ENCODE data around the gene TTC16. TPM values are rescaled to one million over a fixed set of nuclear protein-coding genes. Genes with fewer than 3 reads are reported as not detected.

Gene TTC16
- total RNA-seq, 1 donor from 2014 or later, result not detected

DNA sequence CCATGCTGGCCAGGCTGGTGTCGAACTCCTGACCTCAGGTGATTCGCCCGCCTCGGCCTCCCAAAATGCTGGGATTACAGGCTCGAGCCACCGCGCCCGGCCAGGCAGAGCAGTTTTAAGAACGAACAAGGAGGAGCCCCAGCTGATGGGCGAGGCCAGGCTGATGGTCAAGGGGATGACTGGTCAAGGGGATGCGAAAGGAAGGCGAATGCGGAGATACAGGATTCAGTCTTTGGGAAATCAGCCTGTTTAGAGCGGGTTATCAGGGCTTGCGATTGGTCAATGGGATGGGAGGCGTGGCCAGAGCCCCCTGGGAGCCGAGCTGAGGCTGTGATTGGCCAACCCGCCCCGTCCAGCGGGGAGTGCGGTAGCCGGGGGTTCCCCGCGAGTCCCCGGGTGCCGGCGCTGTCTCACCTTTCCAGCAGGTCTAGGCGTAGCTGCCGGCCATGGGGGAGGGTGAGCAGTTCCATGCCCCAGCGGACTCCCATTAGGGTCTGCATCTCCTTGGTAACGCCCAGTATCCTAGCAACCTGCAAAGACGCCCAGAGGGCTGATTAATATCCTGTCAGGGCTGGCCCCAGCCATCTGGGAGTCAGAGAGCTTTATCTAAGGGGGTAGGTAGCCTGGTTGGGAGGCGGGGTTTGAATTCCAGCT, 26.7 kb downstream of the TTC16 start:
- Histone ChIP-seq H3K27me3 (ENCODE audit: control insufficient read depth, insufficient read depth, low read length) (no peaks in the 10 kb centered on the region), H3K4me3 (ENCODE audit: low read depth, low read length) (no peak overlapping the region), H3K36me3 (ENCODE audit: control insufficient read depth, insufficient read depth, low read length) (no peaks in the 10 kb centered on the region)
- no peak for TF ChIP-seq CTCF (IDR thresholded peaks at IDR 0.05; ENCODE audit: insufficient read depth, low read length, severe bottlenecking)
- FAIRE-seq (no peak), DNase-seq (ENCODE audit: low read depth) (peak; percentile 75)

DNA sequence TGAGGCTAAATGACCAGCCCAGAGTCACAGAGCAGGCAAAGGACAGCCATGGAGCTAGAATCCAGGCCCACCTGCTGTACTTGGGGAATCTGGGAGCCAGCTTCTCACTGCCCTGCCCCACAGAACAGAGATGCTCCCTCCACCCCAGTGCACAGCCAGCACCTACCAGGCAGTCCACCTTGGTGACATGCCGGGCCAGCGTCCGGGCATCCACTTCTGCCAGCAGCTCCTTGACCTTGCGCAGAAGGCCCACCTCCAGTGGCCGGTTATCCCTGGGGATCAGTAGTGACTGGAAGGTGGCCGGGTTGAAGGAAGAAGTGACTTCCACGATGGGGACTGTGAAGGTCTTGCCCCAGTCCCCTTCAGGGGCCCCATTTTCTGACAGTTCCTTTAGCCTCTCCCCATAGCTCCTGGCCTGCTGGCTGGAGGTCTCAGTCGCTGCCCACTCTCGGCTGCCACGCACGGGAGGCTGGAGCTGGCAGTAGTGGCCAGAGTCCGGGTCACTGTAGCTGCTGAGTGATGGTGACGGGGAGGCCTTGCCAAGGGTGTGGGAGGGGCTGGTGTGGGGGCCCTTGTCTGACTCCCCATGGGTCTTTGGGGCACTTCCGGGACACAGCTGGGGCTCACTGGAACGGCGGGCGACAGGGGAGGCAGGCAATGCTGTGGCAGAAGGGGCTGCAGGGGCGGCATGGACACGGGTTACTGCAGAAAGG, 28.7 kb downstream of the TTC16 start:
- no peak for DNase-seq (ENCODE audit: low read depth)
- no peak overlapping the region for H3K4me3 ChIP-seq (ENCODE audit: low read depth, low read length)
- H3K27me3 ChIP-seq (ENCODE audit: control insufficient read depth, insufficient read depth, low read length), result no peaks in the 10 kb centered on the region
- no peak for FAIRE-seq
- TF ChIP-seq CTCF (IDR thresholded peaks at IDR 0.05; ENCODE audit: insufficient read depth, low read length, severe bottlenecking), result no peak
- H3K36me3 ChIP-seq (ENCODE audit: control insufficient read depth, insufficient read depth, low read length), result no peaks in the 10 kb centered on the region

DNA sequence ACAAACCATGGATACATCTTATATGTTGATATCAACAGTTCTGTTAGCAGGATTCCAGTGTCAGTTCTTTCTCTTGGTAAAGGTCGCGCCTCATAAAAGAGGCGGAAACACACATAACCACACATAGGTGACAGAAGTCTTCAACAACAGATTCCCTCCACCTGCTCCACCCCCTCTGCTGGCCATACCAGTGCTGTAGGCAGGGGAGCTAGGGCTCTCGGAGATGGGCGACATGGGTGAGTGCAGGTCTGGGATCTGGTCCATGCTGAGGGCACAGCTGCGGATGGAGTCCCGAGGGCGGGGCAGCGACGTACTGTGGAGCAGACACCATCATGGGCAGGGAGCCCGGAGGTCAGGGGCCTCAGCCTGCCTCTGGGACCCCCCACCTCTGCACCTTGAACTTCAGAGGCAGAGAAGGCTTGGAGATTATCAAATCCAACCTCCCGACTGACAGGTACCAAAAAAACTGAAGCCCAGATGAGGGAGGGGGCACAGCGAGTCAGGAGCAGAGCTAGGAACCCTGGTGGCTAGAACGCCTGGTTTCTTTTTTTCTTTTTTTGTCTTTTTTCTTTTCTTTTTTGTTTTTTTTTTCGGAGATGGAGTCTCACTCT, 31.2 kb downstream of the TTC16 start:
- TF ChIP-seq CTCF (IDR thresholded peaks at IDR 0.05; ENCODE audit: insufficient read depth, low read length, severe bottlenecking), result no peak
- no peak for FAIRE-seq
- no peak for DNase-seq (ENCODE audit: low read depth)
- Histone ChIP-seq H3K4me3 (ENCODE audit: low read depth, low read length) (no peak overlapping the region), H3K36me3 (ENCODE audit: control insufficient read depth, insufficient read depth, low read length) (no peaks in the 10 kb centered on the region), H3K27me3 (ENCODE audit: control insufficient read depth, insufficient read depth, low read length) (no peaks in the 10 kb centered on the region)

GRCh38 chr9:127749090-127749787, 33.4 kb downstream of the TTC16 start:
- peaks cover 13% of the 10 kb centered on the region for H3K27me3 ChIP-seq (ENCODE audit: control insufficient read depth, insufficient read depth, low read length)
- H3K36me3 ChIP-seq (ENCODE audit: control insufficient read depth, insufficient read depth, low read length), result no peaks in the 10 kb centered on the region
- DNase-seq (ENCODE audit: low read depth), result no peak
- TF ChIP-seq CTCF (IDR thresholded peaks at IDR 0.05; ENCODE audit: insufficient read depth, low read length, severe bottlenecking), result no peak
- no peak overlapping the region for H3K4me3 ChIP-seq (ENCODE audit: low read depth, low read length)
- FAIRE-seq, result peak; percentile 82

DNA sequence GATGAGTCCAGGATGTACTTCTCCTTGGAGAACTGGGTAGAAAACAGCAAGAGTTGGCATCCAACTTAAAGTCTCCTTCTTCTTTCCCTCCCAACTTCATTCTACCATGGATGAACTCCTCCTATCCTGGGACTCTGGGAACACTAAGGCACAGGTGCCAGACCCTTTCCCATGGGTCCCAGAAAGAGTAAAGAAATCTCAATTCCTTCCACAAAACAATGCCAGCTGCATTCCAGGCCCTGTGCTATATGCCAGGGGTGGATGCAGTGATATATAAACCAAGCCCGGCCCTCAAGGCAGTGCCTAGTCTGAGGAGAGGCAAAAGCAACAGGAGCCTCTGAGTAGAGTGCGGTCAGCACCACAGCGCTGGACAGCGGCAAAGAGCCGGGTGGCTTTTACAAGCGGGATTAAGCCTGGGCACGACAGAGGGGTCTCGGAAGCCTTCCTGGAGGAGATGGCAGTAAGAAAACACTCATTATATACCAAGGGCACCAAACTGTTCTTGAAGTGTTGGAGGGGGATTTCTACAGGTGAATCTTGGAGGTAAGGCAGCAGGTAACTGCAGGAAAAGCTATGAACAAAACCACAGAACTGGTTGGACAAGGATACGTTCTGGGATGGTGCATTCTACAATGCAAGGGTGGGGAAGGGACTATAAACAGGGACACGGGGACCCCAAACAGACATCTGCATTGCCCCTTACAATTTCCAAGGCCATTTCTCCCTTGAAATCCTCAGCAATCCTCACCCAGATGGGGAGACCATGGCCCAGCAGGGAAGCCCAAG, 35.6 kb downstream of the TTC16 start:
- no peak for TF ChIP-seq CTCF (IDR thresholded peaks at IDR 0.05; ENCODE audit: insufficient read depth, low read length, severe bottlenecking)
- no peaks in the 10 kb centered on the region for H3K36me3 ChIP-seq (ENCODE audit: control insufficient read depth, insufficient read depth, low read length)
- FAIRE-seq (peak; percentile 55), DNase-seq (ENCODE audit: low read depth) (peak; percentile 14)
- no peak overlapping the region for H3K4me3 ChIP-seq (ENCODE audit: low read depth, low read length)
- H3K27me3 ChIP-seq (ENCODE audit: control insufficient read depth, insufficient read depth, low read length), result peaks cover 25% of the 10 kb centered on the region
